ENCODE data around the gene KCNMB2.
"Not testable (repeated sequence)": the region's sequence is repeated elsewhere in the genome, so short reads cannot be mapped to it uniquely, and the experiment has no call there.

Gene KCNMB2

GRCh38 chr3:178826435-178827123 is 290.3 kb downstream of the KCNMB2 start:
- DNase-seq = no peak

- DNase-seq = no peak
Measured at GRCh38 chr3:178827285-178827856, 291.1 kb downstream of the KCNMB2 start.

GRCh38 chr3:178833695-178834094 is 297.5 kb downstream of the KCNMB2 start:
- DNase-seq = no peak

- no peak for DNase-seq
Measured at GRCh38 chr3:178835033-178835432, 298.8 kb downstream of the KCNMB2 start.

- DNase-seq = no peak
Measured at GRCh38 chr3:178837512-178837911, 301.3 kb downstream of the KCNMB2 start.

GRCh38 chr3:178840586-178840985 is 304.4 kb downstream of the KCNMB2 start:
- no peak for DNase-seq

- no peak for DNase-seq
Measured at GRCh38 chr3:178841011-178841410, 304.8 kb downstream of the KCNMB2 start.

GRCh38 chr3:178844916-178845315 is 308.7 kb downstream of the KCNMB2 start:
- DNase-seq = no peak

GRCh38 chr3:178845420-178846118 is 309.3 kb downstream of the KCNMB2 start:
- no peak for DNase-seq

- DNase-seq = no peak
Measured at GRCh38 chr3:178847190-178847589, 311.0 kb downstream of the KCNMB2 start.

- DNase-seq = no peak
Measured at GRCh38 chr3:178849199-178849910, 313.1 kb downstream of the KCNMB2 start.

GRCh38 chr3:178850450-178851190 is 314.4 kb downstream of the KCNMB2 start:
- no peak for DNase-seq

GRCh38 chr3:178851564-178851963 is 315.3 kb downstream of the KCNMB2 start:
- DNase-seq = no peak

- DNase-seq = no peak
Measured at GRCh38 chr3:178856804-178857203, 320.6 kb downstream of the KCNMB2 start.

- DNase-seq = no peak
Measured at GRCh38 chr3:178859386-178859785, 323.1 kb downstream of the KCNMB2 start.

- DNase-seq = not testable (repeated sequence)
Measured at GRCh38 chr3:178859900-178860436, 323.7 kb downstream of the KCNMB2 start.

GRCh38 chr3:178868681-178869080 is 332.4 kb downstream of the KCNMB2 start:
- DNase-seq = no peak

GRCh38 chr3:178870085-178870484 is 333.8 kb downstream of the KCNMB2 start:
- no peak for DNase-seq

- DNase-seq = no peak
Measured at GRCh38 chr3:178875157-178875556, 338.9 kb downstream of the KCNMB2 start.

- DNase-seq = no peak
Measured at GRCh38 chr3:178875836-178876235, 339.6 kb downstream of the KCNMB2 start.

GRCh38 chr3:178880274-178880673 is 344.0 kb downstream of the KCNMB2 start:
- no peak for DNase-seq
